HepG2 (cell line): ENCODE measurements around the gene BSN. TPM values are rescaled to one million over a fixed set of nuclear protein-coding genes. Genes with fewer than 3 reads are reported as not detected.

Experiments
- BORCS8-MEF2B ChIP-seq: sonication (generic); formaldehyde crosslinking; IDR thresholded peaks from 2 replicates; pipeline ENCODE4 v1.8.0; 2022; ENCODE audit warnings: mild to moderate bottlenecking, missing genetic modification reagents
- CTCF ChIP-seq: sonication (generic); formaldehyde crosslinking; IDR thresholded peaks from 2 replicates; pipeline ENCODE4 v1.5.0; 2020; ENCODE audit warnings: mild to moderate bottlenecking, missing genetic modification reagents, moderate library complexity
- ELF4 ChIP-seq: sonication (generic); formaldehyde crosslinking; IDR thresholded peaks from 2 replicates; pipeline ENCODE4 v1.5.0; 2020; ENCODE audit warnings: missing genetic modification reagents, mild to moderate bottlenecking, moderate library complexity, borderline replicate concordance
- FOXK1 ChIP-seq: sonication (generic); formaldehyde crosslinking; IDR thresholded peaks from 2 replicates; pipeline ENCODE4 v1.4.0; 2020; ENCODE audit warnings: low read depth, missing genetic modification reagents, borderline replicate concordance
- HDAC1 ChIP-seq: sonication (generic); formaldehyde crosslinking; IDR thresholded peaks from 2 replicates; pipeline ENCODE4 v1.5.1; 2020; ENCODE audit warnings: mild to moderate bottlenecking, missing genetic modification reagents
- REPIN1 ChIP-seq: sonication (generic); formaldehyde crosslinking; IDR thresholded peaks from 2 replicates; pipeline ENCODE4 v1.8.0; 2022; ENCODE audit warnings: missing genetic modification reagents, low read depth, mild to moderate bottlenecking, borderline replicate concordance
- SALL1 ChIP-seq: sonication (generic); formaldehyde crosslinking; IDR thresholded peaks from 2 replicates; pipeline ENCODE4 v1.8.0; 2022; ENCODE audit warnings: mild to moderate bottlenecking, missing genetic modification reagents
- TIGD3 ChIP-seq: sonication (generic); formaldehyde crosslinking; IDR thresholded peaks from 2 replicates; pipeline ENCODE4 v1.5.1; 2020; ENCODE audit warnings: mild to moderate bottlenecking, missing genetic modification reagents, borderline replicate concordance
- ZBTB49 ChIP-seq: sonication (generic); formaldehyde crosslinking; IDR thresholded peaks from 2 replicates; pipeline ENCODE4 v1.4.0; 2020; ENCODE audit warnings: missing genetic modification reagents, borderline replicate concordance
- ZFP82 ChIP-seq: sonication (generic); formaldehyde crosslinking; IDR thresholded peaks from 2 replicates; pipeline ENCODE4 v1.5.1; 2020; ENCODE audit warnings: mild to moderate bottlenecking, missing genetic modification reagents, borderline replicate concordance
- ZHX1 ChIP-seq: sonication (generic); formaldehyde crosslinking; IDR thresholded peaks from 2 replicates; pipeline ENCODE4 v1.8.1; 2022; ENCODE audit warnings: low read depth, mild to moderate bottlenecking, missing genetic modification reagents
- ZNF264 ChIP-seq: sonication (generic); formaldehyde crosslinking; IDR thresholded peaks from 2 replicates; pipeline ENCODE4 v1.4.0; 2020; ENCODE audit warnings: missing genetic modification reagents
- ZNF292 ChIP-seq: sonication (generic); formaldehyde crosslinking; IDR thresholded peaks from 2 replicates; pipeline ENCODE4 v1.8.1; 2022; ENCODE audit warnings: mild to moderate bottlenecking, low read depth, missing genetic modification reagents, borderline replicate concordance
- ZNF687 ChIP-seq: sonication (generic); formaldehyde crosslinking; IDR thresholded peaks from 2 replicates; pipeline ENCODE4 v1.5.1; 2020; ENCODE audit warnings: mild to moderate bottlenecking, missing genetic modification reagents, moderate library complexity
- polyA plus RNA-seq, 8 experiments: library from polyadenylated mRNA; depleted of rRNA in 3 of 8; stranded (reverse) in 7 of 8; unstranded in 1 of 8; fragments of >200 nt; fragmentation: Illumina TruSeq in 4 of 8; extraction: Trizol in 4 of 8; gene quantifications; 2 replicates each; pipeline versions ENCODE4 v1.2.1 to v1.2.3, GENCODE V29; 2011 to 2016; ENCODE audit warnings: low read depth in 4 of 8, missing spikeins in 1 of 8, mixed read lengths in 1 of 8; ENCODE audit not compliant: insufficient read depth in 1 of 8
- total RNA-seq, 5 experiments: library from RNA; depleted of rRNA; stranded (reverse); fragments of >200 nt; fragmentation: Illumina TruSeq; extraction: Trizol; gene quantifications; 2 replicates each; pipeline ENCODE4 v1.2.3, GENCODE V29; 2016; ENCODE audit warnings: low read depth in 1 of 5

BSN gene
- total and polyA plus RNA-seq, 2 of the 13 experiments (the other 11 are each of a cell fraction or from before 2014, with no cell fraction given): 0.42 to 0.86 TPM

- peak; percentile 85 for TF ChIP-seq ZNF687
- no peak for TF ChIP-seq TIGD3 (CRISPR knock-in tag)
- TF ChIP-seq ZHX1: 0 out of 2 replicates have a peak, but pooled peaks have one; percentile 42
- TF ChIP-seq FOXK1 (CRISPR knock-in tag): no peak
- TF ChIP-seq ZNF264 (CRISPR knock-in tag): no peak
- TF ChIP-seq SALL1: peak; percentile 55
- TF ChIP-seq ZNF292 (CRISPR knock-in tag): 0 out of 2 replicates have a peak, but pooled peaks have one; percentile 12
- TF ChIP-seq ZBTB49 (CRISPR knock-in tag): no peak
- peak; percentile 34; the same call in 1 of the 2 replicates for TF ChIP-seq ZFP82
- TF ChIP-seq BORCS8-MEF2B (CRISPR knock-in tag): peak; percentile 32
- TF ChIP-seq HDAC1 (CRISPR knock-in tag): peak; percentile 59
- peak; percentile 96 for TF ChIP-seq CTCF (CRISPR knock-in tag)
- TF ChIP-seq ELF4 (CRISPR knock-in tag): no peak; the same call in 1 of the 2 replicates
- peak; percentile 65 for TF ChIP-seq REPIN1 (CRISPR knock-in tag)
Measured at GRCh38 chr3:49539659-49540560, 14.4 kb upstream of the BSN start (continued).
